Sciatic nerve (tissue), 2 donors: Measurements from ENCODE around the gene EGLN1. TPM values are rescaled to one million over a fixed set of nuclear protein-coding genes. Genes with fewer than 3 reads are reported as not detected.
"Not testable (repeated sequence)": the region's sequence is repeated elsewhere in the genome, so short reads cannot be mapped to it uniquely, and the experiment has no call there.

ENCODE experiments used
- ATAC-seq: fragments of 200-7000 bp; cut with Tn5 transposase; one replicate; pipeline ENCODE4 v1.9.1; 2020; ENCODE audit warnings: mild to moderate bottlenecking, moderate library complexity
- DNase-seq: peaks from one replicate; pipeline ENCODE4 v3.0.0-alpha.2; 2020; ENCODE audit warnings: low spot score
- intact Hi-C: fragments of 100-400 bp; cut with DNase I; formaldehyde crosslinking; loops from one replicate; pipeline ENCODE4 v1.14.2; 2022
- total RNA-seq: library from RNA; stranded (reverse); fragmentation: NEBNext Ultra II Directional; extraction: Animal tissue kit (Norgen Biotek cat#: 25700); gene quantifications from one replicate; pipeline ENCODE4 v1.2.1, GENCODE V29; 2021
- donor health status: DM: no; HTN: no; CAD: no.
- donor health status: DM: no; HTN: no; CAD: no.

Gene EGLN1
- total RNA-seq = 45.5 TPM

DNA sequence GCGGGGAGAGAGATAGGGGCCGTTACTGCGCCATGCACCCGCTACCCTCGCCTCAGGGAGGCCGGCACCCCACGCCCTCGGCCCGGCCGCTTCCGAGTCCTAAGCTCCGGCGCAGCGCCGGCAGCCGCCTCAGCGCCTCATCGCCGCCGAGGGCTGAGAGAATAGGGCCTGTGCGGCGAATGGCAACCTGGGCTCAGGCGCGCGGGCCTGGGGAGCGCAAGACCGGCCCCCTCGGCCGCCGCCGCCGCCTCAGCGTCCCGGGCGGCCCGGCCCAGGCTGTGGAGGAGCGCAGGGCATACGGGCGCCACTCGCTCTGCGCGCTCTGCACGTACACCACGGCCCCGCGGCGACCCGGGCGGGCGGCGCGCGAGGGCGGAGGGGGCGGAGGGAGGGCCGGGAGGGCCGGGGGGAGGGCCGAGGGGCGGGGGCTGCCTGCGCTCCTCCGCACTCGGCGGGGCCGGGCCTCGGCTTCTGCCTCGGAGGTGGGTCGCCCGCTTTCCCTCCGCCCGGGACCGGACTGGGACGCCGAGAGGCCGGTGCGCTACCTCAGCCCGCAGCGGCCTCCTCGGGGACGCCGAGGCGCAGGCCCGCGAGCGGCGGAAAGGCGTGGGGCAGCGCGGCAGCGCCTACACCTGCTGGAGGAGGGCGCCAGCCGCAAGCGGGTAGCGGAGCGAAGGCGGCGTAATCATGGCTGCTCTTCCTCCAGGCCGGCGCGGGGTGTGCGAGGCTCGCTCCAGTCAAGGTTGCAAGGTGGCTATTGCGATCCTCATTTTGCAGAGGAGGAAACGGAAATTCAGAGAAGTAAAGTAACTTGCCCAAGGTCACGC is at the start of gene EGLN1:
TSS of gene EGLN1 (minus strand) at position 317 of the 827 bp plus-strand sequence. CDS start 399 bp downstream, outside the sequence.
- ATAC-seq (peak; percentile 91), DNase-seq (peak; percentile 88)
- intact Hi-C loops = no loop called here

DNA sequence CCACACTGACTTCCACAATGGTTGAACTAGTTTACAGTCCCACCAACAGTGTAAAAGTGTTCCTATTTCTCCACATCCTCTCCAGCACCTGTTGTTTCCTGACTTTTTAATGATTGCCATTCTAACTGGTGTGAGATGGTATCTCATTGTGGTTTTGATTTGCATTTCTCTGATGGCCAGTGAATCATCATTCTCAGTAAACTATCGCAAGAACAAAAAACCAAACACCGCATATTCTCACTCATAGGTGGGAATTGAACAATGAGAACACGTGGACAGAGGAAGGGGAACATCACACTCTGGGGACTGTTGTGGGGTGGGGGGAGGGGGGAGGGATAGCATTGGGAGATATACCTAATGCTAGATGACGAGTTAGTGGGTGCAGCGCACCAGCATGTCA is 49.4 kb upstream of the EGLN1 start:
- ATAC-seq, DNase-seq, intact Hi-C loops: not testable (repeated sequence)

DNA sequence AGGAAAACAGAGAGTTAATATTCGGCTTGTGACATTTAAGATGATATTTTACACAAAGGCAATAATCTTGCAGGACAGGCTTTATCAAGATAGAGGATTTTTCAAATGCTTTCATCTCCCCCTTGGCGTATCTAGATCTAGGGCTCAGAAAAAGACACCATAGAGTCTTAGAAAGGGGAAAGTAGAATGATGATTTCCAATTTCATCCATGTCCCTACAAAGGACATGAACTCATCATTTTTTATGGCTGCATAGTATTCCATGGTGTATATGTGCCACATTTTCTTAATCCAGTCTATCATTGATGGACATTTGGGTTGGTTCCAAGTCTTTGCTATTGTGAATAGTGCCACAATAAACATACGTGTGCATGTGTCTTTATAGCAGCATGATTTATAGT is 48.9 kb upstream of the EGLN1 start:
- ATAC-seq, DNase-seq, intact Hi-C loops: not testable (repeated sequence)

DNA sequence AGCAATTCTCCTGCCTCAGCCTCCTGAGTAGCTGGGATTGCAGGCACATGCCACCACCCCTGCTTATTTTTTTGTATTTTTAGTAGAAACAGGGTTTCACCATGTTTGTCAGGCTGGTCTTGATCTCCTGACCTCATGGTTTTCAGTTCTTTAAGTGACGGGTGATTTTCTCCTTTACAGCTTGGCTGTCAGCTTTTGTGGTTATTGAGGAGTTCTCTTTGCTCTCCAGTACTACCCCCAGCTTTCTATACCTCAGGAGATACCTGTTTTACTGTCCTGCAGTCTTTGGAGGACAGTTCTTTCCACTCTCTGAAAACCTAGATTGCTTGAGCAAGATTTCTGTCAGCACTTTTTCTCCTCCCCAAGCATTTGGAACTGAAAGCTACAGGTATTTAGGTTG is 45.9 kb upstream of the EGLN1 start:
- ATAC-seq = no peak
- DNase-seq = no peak
- intact Hi-C loops = no loop called here

DNA sequence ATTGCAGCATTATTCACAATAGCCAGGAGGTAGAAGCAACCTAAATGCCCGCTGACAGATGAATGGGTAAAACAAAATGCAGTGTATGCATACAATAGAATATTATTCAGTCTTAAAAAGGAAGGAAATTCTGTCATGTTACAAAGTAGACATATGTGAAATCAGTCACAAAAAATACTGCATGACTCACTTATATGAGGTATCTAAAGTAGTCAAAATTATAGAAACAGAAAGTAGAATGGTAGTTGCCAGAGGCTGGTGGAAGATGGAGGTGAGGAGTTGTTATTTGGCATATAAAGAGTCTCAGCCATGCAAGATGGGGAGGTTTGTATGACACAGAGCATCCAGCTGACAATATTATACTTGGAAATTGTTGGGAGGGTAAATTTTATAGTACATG is 43.0 kb upstream of the EGLN1 start:
- ATAC-seq = no peak
- intact Hi-C loops = no loop called here

DNA sequence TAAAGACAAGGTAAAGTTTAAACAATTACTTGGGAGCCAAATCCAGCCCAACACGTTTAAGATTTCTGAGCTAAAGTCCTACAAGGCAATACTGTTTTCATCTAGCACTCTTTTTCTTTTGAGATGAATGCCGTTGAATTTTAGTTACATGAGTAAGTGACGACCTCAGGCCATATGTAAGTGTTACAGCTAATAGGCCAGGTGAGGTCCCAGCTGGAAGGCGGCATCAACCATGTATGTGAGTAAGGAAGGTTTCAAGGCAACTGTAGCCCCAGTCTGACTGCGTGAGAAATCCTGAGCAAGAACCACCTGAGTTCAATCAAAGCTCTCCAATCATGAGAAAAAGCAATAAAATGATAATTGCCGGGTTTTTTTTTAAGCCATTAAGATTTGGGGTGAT is 41.5 kb upstream of the EGLN1 start:
- DNase-seq = no peak
- intact Hi-C loops = no loop called here
- ATAC-seq = no peak

More for the DNA sequence above, 43.0 kb upstream of the EGLN1 start:
- no peak for DNase-seq

DNA sequence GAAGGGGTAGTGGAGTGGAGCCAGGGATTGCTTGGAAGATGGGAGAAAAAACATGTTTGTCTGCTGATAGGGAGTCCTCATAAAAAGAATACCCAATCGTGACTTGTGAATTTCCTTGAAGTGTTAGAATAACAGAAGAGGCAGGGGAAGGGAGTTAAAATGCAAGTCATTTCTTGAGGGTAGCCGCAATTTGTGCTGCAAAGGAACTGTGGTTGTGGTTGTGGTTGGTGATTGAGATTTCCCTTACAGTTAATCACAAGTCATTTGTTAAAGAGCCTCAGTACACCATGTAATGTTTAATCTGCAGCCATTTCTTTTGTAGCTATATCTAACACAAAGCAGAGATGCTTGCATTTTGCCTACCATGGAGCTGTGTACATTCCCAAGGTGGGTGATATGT is 38.5 kb upstream of the EGLN1 start:
- intact Hi-C loops = no loop called here
- DNase-seq = no peak
- no peak for ATAC-seq

DNA sequence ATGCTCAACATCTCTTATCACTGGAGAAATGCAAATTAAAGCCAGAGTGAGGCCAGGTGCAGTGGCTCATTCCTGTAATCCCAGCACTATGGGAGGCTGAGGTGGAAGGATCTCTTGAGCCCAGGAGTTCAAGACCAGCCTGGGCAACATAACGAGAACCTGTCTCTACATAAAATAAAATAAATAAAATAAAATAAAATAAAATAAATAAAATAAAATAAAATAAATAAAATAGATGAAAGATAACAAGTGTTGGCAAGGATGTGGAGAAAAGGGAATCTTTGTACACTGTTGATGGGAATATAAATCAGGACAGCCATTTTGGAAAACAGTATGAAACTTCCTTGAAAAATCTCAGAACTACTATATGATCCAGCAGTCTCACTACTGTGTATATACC is 37.4 kb upstream of the EGLN1 start:
- intact Hi-C loops, ATAC-seq, DNase-seq: not testable (repeated sequence)

DNA sequence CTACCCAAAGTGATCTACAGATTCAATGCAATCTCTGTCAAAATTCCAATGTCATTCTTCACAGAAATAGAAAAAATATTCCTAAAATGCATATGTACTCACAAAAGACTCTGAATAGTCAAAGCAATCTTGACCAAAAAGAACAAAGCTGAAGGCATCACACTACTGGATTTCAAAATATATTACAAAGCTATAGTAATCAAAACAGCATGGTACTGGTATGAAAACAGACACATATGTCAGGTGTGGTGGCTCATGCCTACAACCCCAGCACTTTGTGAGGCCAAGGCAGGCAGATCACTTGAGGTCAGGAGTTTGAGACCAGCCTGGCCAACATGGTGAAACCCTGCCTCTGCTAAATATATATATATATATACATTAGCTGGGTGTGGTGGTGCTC is 35.9 kb upstream of the EGLN1 start:
- ATAC-seq, intact Hi-C loops, DNase-seq: not testable (repeated sequence)

DNA sequence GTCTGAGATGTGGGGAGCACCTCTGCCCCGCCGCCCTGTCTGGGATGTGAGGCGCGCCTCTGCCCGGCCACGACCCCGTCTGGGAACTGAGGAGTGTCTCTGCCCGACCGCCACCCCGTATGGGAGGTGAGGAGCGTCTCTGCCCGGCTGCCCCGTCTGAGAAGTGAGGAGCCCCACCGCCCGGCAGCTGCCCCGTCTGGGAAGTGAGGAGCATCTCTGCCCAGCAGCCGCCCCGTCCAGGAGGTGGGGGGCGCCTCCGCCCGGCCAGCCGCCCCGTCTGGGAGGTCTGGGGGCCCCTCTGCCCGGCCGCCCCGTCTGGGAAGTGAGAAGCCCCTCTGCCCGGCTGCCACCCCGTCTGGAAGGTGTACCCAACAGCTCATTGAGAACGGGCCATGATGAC is 32.0 kb upstream of the EGLN1 start:
- intact Hi-C loops, DNase-seq, ATAC-seq: not testable (repeated sequence)

DNA sequence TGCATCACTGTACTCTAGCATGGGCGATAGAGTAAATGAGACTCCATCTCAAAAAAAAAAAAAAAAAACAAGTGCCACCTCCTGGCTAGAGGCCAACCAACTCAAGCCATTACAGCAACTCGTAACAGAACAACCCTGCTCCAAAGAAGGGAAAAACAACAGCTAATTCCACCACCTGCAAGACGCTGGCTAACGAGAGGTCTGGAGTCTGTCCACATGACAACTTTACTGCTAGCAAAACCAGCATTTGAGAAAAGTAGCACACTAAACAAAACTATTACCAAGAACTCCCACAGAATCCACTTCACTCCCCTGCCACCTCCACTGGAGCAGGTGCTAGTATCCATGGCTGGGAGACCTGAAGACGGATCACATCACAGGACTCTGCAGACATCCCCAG is 24.1 kb upstream of the EGLN1 start:
- intact Hi-C loops = no loop called here
- DNase-seq = no peak

DNA sequence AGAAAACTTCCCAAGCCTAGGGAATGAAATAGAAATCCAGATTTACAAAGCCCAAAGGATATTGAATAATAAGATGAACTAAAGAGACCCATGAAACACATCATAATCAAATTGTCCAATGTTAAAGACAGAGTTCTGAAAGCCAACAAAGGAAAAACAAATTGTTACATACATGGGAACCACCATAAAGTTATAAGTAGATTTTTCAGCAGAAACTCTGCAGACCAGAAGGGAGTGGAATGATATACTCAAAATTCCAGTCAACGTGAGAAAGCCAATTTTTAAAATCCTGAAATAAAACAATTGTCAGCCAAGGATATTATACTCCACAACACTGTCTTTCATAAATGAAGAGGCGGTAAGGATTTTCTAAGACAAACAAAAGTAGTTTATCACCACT is 22.0 kb upstream of the EGLN1 start:
- ATAC-seq (no peak), DNase-seq (no peak)

More for the DNA sequence above, 24.1 kb upstream of the EGLN1 start:
- no peak for ATAC-seq

DNA sequence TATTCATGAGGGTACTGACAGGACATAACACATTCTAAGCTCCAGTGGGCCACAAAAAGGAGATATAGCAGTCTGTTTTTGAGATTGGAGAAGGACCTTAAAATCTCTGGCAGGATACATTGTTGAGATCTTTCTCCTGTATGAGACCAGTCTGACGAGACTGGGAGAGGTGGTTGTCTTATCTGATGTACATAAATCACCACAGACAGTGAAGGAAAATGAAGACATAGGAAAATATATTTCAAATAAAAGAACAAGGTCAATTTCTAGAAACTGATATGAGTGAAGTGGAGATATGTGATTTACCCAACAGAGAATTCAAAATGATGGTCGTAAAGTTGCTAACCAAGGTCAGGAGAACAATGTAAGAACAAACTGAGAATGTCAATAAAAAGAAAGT is 21.3 kb upstream of the EGLN1 start:
- no peak for ATAC-seq
- DNase-seq = no peak
- intact Hi-C loops = no loop called here

More for the DNA sequence above, 22.0 kb upstream of the EGLN1 start:
- intact Hi-C loops = no loop called here

DNA sequence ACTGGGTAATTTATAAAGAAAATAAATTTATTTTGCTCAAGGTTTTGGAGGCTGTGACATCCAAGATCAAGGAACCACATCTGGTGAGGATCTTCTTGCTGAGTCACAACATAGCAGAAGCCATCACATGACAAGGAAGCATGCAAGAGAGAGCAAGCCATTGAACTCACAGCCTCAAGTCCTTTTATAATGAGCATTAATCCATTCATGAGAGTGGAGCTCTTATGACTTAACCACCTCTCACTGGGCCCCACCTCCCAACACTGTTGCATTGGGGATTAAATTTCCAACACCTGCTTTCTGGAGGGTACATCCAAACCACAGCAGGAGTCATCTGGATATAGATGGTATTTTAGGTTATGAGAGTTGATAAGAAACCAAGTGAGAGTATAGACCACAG is 20.6 kb upstream of the EGLN1 start:
- DNase-seq (no peak), ATAC-seq (no peak)
- intact Hi-C loops = no loop called here

DNA sequence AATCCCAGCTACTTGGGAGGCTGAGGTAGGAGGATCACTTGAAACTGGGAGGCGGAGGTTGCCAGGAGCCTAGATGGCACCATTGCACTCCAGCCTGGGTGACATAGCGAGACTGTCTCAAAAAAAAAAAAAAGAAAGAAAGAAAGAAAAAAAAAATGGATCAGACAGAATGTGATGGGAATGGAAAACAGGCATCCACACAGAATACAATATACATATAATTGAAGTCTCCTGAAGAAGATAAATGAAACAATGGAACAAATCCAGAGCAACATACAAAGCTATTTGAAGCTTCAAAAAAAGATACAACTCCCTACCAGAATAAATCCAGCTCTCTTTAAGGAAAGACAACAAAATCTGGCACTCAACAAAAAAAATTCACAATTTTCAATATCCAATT is 10.9 kb upstream of the EGLN1 start:
- ATAC-seq (no peak), DNase-seq (no peak)
- intact Hi-C loops = no loop called here

DNA sequence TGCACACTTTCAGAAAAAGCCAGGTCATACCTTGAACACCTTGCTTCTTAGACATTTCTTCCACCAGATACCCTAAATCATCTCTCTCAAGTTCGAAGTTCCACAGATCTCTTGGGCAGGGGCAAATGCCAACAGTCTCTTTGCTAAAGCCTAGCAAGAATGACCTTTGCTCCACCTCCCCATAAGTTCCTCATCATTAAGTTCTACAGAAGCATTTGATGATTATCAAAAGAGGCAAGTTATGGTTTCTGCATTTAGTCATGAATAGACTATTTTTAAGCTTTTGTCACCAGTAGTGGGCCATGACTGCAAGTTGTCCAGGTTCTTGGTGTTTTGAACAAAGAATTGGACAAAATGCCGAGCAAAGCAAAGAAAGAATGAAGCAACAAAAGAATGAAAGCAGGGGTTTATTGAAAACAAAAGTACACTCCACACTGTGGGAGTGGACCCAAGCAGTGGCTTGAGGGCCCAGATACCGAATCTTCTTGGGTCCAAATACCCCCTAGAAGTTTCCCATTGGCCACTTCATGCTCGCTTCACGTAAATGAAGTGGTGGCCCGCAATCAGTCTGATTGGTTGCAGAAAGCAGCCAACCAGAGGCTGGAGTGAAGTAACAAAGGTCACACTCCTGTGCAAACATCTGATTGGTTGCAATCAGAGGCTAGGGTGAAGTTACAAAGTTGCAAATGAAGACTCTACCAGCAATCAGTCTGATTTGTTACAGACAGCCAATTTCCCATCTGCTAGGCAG is 9.8 kb upstream of the EGLN1 start:
- DNase-seq (no peak), ATAC-seq (no peak)
- intact Hi-C loops = no loop called here

DNA sequence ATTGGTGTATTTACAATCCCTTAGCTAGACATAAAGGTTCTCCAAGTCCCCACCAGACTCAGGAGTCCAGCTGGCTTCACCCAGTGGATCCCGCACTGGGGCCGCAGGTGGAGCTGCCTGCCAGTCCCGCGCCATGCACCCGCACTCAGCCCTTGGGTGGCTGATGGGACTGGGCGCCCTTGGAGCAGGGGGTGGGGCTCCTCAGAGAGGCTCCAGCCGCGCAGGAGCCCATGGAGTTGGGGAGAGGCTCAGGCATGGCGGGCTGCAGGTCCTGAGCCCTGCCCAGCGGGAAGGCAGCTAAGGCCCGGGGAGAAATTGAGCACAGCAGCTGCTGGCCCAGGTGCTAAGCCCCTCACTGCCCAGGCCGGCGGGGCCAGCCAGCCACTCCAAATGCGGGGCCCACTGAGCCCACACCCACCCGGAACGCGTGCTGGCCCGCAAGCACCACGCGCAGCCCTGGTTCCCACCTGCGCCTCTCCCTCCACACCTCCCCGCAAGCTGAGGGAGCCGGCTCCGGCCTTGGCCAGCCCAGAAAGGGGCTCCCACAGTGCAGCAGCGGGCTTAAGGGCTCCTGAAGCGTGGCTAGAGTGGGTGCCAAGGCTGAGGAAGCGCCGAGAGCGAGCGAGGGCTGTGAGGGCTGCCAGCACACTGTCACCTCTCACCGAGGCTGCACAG is 8.7 kb upstream of the EGLN1 start:
- DNase-seq, ATAC-seq, intact Hi-C loops: not testable (repeated sequence)

DNA sequence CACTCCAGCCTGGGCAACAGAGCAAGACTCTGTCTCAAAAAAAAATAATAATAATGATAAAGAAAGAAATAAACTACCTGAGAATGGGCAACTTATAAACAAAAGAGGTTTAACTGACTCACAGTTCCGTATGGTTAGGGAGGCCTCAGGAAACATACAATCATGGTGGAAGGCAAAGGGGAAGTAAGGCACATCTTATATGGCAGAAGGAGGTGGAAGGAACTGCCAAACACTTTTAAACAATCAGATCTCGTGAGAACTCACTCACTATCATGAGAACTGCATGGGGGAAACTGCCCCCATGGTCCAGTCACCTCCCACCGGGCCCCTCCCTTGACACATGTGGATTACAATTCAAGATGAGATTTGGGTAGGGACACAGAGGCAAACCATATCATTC is 6.3 kb upstream of the EGLN1 start:
- DNase-seq = no peak
- intact Hi-C loops = no loop called here
- no peak for ATAC-seq

DNA sequence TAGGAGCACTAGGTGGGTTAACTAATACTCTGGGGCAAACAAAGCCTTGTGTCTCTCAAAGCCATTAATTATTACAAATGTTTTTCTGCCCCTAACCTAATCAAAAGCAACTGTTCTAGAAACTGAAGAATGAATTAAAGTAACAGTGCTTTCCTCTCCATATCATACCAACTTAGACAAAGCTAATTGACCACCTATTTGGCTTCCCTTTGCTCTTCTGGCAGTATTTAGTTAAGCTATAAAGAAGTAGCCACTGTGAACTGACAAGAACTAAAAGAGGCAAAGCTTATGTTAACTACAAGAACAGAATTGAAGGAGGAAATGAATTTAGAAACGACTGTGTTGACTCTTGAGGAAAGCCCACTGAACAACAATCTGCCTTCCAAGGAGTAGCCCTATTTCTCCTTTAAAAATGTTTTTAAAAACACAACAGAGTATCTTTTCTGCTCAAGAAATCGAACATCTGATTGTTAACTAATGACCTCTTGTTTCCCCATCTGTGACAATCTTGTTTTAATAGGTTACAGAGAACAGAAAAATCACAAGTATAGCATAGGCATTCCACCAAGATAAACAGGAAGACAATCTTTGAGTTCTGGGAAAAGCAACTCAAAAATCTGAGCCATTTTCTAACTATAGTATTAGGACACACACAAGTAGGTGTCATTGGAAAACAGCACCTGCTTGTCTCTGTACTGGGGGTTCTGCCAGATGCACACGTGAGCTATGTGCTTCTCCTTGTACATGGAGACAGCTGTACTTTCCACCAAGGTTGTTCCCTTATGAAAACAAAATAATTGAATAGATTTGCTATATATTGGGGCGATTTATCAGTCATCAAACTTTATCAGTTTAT is 3.1 kb upstream of the EGLN1 start:
- intact Hi-C loops = no loop called here
- no peak for DNase-seq
- no peak for ATAC-seq
